22Rv1 (cell line): Measurements from ENCODE around the gene DNAJC5.
"Not testable (repeated sequence)": the region's sequence is repeated elsewhere in the genome, so short reads cannot be mapped to it uniquely, and the experiment has no call there.

Source experiments
- H3K27ac ChIP-seq: fragments of 450-650 bp; 2 replicates; pipeline ENCODE4 v1.5.1; 2017
- ZFX ChIP-seq: fragments of 450-650 bp; IDR thresholded peaks from 2 replicates; pipeline ENCODE4 v1.6.1; 2017; ENCODE audit warnings: antibody characterized with exemption, borderline replicate concordance
- TF ChIP-seq, protein P1 (sequence below): fragments of 450-650 bp; IDR thresholded peaks from 2 replicates; pipeline ENCODE4 v1.5.1; 2017; ENCODE audit warnings: mild to moderate bottlenecking

DNAJC5 gene

GRCh38 chr20:63929071-63929470 lies 34.1 kb downstream of the DNAJC5 start:
- TF ChIP-seq, protein P1, sequence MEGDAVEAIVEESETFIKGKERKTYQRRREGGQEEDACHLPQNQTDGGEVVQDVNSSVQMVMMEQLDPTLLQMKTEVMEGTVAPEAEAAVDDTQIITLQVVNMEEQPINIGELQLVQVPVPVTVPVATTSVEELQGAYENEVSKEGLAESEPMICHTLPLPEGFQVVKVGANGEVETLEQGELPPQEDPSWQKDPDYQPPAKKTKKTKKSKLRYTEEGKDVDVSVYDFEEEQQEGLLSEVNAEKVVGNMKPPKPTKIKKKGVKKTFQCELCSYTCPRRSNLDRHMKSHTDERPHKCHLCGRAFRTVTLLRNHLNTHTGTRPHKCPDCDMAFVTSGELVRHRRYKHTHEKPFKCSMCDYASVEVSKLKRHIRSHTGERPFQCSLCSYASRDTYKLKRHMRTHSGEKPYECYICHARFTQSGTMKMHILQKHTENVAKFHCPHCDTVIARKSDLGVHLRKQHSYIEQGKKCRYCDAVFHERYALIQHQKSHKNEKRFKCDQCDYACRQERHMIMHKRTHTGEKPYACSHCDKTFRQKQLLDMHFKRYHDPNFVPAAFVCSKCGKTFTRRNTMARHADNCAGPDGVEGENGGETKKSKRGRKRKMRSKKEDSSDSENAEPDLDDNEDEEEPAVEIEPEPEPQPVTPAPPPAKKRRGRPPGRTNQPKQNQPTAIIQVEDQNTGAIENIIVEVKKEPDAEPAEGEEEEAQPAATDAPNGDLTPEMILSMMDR: no peak
- no peak for TF ChIP-seq ZFX
- H3K27ac ChIP-seq: no peak overlapping the region

DNA sequence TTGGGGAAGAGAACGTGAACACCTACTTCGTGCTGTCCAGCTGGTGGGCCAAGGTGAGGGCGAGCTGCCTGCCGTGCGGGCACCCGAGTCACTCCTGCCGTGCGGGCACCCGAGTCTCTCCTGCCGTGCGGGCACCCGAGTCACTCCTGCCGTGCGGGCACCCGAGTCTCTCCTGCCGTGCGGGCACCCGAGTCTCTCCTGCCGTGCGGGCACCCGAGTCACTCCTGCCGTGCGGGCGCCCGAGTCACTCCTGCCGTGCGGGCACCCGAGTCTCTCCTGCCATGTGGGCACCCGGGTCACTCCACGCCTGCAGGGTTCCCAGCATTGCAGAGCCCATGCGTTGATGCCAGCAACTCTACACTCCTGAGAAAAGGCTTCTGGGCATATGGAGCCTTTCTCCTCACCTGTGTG lies 34.6 kb downstream of the DNAJC5 start:
- H3K27ac ChIP-seq: not testable (repeated sequence)

GRCh38 chr20:63930971-63931553 lies 36.1 kb downstream of the DNAJC5 start:
- TF ChIP-seq, protein P1: no peak
- TF ChIP-seq ZFX: no peak
- no peak overlapping the region for H3K27ac ChIP-seq

- no peak overlapping the region for H3K27ac ChIP-seq
- TF ChIP-seq, protein P1: no peak
- no peak for TF ChIP-seq ZFX
Observed at GRCh38 chr20:63931735-63932134, 36.8 kb downstream of the DNAJC5 start.

DNA sequence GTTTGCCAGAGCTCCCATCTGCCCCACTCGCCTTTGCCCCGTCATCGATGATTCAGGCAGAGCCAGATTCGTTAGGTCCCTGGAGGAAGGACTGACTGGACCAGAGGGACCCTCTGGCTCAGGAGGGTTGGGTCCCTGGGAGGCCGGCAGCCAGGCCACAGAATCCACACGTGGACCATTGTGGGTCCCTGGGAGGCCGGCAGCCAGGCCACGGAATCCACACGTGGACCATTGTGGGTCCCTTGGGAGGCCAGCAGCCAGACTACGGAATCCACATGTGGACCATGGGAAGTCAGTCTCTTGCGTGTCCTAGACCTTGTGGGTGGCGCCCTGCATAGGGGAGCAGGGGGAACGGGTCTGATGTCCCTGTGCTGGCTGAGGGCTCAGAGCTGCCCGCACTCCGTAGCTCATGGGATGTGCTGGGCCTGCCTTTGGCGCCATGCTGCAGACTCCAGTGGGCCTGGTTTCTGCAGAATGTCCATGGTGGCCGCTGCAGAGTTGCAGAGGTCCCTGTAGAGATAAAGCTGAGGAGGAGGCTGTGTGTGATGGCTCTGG lies 37.8 kb downstream of the DNAJC5 start:
- TF ChIP-seq, protein P1: no peak
- TF ChIP-seq ZFX: no peak
- H3K27ac ChIP-seq: no peak overlapping the region

- no peak overlapping the region for H3K27ac ChIP-seq
- TF ChIP-seq, protein P1: no peak
- no peak for TF ChIP-seq ZFX
Observed at GRCh38 chr20:63933646-63934045, 38.7 kb downstream of the DNAJC5 start.

GRCh38 chr20:63934271-63935068 lies 39.5 kb downstream of the DNAJC5 start:
- H3K27ac ChIP-seq: no peak overlapping the region

More at GRCh38 chr20:63934271-63935068, 39.5 kb downstream of the DNAJC5 start:
- TF ChIP-seq, protein P1: peak; percentile 41
- TF ChIP-seq ZFX: no peak
